ENCODE measurements around the gene LPP.

The LPP gene

DNA sequence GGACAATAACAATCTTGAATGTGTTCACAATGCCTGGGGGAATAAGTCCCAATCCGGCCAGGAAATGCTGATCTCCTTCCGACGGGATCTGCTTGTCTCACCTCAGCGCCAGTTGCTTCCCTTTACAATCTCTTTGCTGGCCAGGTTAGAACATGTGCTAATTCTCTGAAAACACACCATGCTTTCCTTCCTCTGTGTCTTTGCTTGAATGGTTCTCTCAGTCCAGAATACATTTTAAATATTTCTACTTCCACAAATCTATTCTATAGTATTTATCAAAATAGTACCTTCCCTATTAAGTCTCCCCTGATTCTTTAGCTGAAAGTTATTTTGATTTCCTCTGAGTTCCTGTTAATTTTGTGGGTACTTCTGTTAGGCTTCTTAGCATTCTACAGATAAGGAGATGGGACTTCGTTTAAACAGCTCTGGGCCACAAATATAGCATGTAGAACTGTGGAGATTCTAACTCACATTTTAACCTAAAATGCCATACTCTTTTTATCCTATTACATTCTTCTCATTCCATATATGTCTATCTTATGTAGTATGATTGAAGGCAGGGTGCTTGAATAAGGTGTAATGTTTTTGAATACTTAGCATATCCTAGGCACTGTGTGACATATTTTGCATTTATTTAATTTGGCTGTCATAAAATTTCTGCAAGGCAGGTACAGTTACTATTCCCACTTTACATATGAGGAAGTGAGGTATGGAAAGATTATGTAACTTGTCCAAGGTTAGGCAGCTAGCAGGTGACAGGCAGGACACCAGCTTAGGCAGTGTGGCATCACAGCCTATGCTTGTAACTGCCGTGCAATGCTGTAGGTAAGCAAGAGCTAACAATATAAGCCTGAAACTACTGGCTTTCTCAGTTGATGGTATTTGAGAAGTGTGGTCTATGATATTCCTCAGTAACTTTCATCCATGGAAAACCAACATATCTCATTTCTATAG lies 299.8 kb downstream of the LPP start:
- DNase-seq (ENCODE audit: insufficient read length, low spot score) = no peak
- FAIRE-seq = no peak
- TF ChIP-seq POLR2AphosphoS5 (IDR thresholded peaks at IDR 0.05; ENCODE audit: low read depth, low read length) = no peak
- no peak for TF ChIP-seq POLR2A (IDR thresholded peaks at IDR 0.05; ENCODE audit: low read depth, low read length)
- no peak for TF ChIP-seq POU2F2 (IDR thresholded peaks at IDR 0.05; ENCODE audit: low read depth, low read length)
- TF ChIP-seq SPI1 (IDR thresholded peaks at IDR 0.05; ENCODE audit: low read depth, low read length) = no peak
- no peak for TF ChIP-seq PAX5 (IDR thresholded peaks at IDR 0.05; ENCODE audit: insufficient read depth, low read length, severe bottlenecking)
- TF ChIP-seq TAF1 (IDR thresholded peaks at IDR 0.05; ENCODE audit: low read depth, low read length) = no peak

DNA sequence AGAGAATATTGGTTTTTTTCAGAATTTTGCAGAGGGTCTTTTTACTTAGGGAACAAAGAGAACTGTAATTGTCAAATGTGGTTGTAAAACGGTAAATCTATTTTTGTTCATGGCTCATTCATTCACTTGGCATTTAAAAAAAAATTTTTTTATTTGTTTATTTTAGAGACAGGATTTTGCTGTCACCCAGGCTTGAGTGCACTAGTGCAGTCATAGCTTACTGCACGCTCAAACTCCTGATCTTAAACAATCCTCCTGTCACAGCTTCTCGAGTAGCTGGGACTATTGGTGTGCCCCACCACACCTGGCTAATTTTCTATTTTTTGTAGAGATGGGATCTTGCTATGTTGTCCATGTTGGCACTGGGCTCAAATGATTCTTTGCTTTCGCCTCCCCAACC lies 301.8 kb downstream of the LPP start:
- no peak for DNase-seq (ENCODE audit: insufficient read length, low spot score)
- TF ChIP-seq SPI1 (IDR thresholded peaks at IDR 0.05; ENCODE audit: low read depth, low read length) (no peak), TAF1 (IDR thresholded peaks at IDR 0.05; ENCODE audit: low read depth, low read length) (no peak), POU2F2 (IDR thresholded peaks at IDR 0.05; ENCODE audit: low read depth, low read length) (no peak), POLR2A (IDR thresholded peaks at IDR 0.05; ENCODE audit: low read depth, low read length) (no peak)
- no peak for FAIRE-seq

GRCh38 chr3:188458756-188459155 lies 304.8 kb downstream of the LPP start:
- no peak for FAIRE-seq
- TF ChIP-seq SPI1 (IDR thresholded peaks at IDR 0.05; ENCODE audit: low read depth, low read length) = no peak
- TF ChIP-seq POU2F2 (IDR thresholded peaks at IDR 0.05; ENCODE audit: low read depth, low read length) = no peak
- TF ChIP-seq PAX5 (IDR thresholded peaks at IDR 0.05; ENCODE audit: insufficient read depth, low read length, severe bottlenecking) = no peak
- TF ChIP-seq TAF1 (IDR thresholded peaks at IDR 0.05; ENCODE audit: low read depth, low read length) = no peak

DNA sequence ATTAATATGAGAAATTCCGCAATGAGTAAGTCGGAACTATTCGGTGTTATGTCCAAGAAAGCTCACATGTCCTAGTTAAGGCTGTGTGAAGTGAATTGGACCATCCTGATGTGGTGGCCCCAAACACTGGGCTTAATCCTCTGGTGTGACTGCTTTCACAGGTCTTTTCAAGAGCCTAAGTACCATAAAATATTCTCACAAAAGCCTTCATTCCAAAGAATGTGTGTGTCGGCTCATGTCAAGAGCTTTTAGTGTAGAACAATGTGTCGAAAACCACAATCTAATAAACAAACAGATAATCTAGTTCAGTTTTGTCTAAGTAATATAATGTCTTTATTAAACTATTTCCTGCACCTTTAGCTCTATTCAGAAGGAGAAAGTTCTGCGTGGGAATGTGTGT lies 311.4 kb downstream of the LPP start:
- DNase-seq (ENCODE audit: insufficient read length, low spot score) (no peak), FAIRE-seq (no peak)
- TF ChIP-seq POU2F2 (IDR thresholded peaks at IDR 0.05; ENCODE audit: low read depth, low read length) (no peak), SPI1 (IDR thresholded peaks at IDR 0.05; ENCODE audit: low read depth, low read length) (no peak), POLR2AphosphoS5 (IDR thresholded peaks at IDR 0.05; ENCODE audit: low read depth, low read length) (no peak), PAX5 (IDR thresholded peaks at IDR 0.05; ENCODE audit: insufficient read depth, low read length, severe bottlenecking) (no peak), POLR2A (IDR thresholded peaks at IDR 0.05; ENCODE audit: low read depth, low read length) (no peak), TAF1 (IDR thresholded peaks at IDR 0.05; ENCODE audit: low read depth, low read length) (no peak)

More at GRCh38 chr3:188458756-188459155, 304.8 kb downstream of the LPP start:
- no peak for DNase-seq (ENCODE audit: insufficient read length, low spot score)

DNA sequence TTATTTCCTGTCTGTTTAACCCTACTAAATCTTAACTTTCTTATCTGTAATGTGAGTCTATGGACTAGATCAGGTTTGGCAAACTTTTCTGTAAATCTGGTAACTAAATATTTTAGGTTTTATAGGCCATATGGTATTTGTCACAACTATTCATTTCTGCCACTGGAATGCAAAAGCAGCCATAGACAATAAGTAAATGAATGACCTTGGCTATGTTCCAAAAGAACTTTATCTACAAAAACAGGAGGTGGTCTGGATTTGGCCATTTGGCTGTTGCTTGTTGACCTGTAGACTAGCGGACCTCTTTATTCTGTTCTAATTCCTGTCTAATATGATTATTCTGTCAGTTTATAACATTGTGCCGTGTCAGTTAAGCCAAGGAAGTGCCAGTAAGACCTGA lies 314.2 kb downstream of the LPP start:
- FAIRE-seq = no peak
- TF ChIP-seq POLR2A (IDR thresholded peaks at IDR 0.05; ENCODE audit: low read depth, low read length) = no peak
- no peak for DNase-seq (ENCODE audit: insufficient read length, low spot score)

GRCh38 chr3:188468662-188469061 lies 314.7 kb downstream of the LPP start:
- DNase-seq (ENCODE audit: insufficient read length, low spot score) = no peak
- TF ChIP-seq PAX5 (IDR thresholded peaks at IDR 0.05; ENCODE audit: insufficient read depth, low read length, severe bottlenecking) = no peak
- no peak for TF ChIP-seq POU2F2 (IDR thresholded peaks at IDR 0.05; ENCODE audit: low read depth, low read length)
- TF ChIP-seq POLR2AphosphoS5 (IDR thresholded peaks at IDR 0.05; ENCODE audit: low read depth, low read length) = no peak
- TF ChIP-seq POLR2A (IDR thresholded peaks at IDR 0.05; ENCODE audit: low read depth, low read length) = no peak
- TF ChIP-seq TAF1 (IDR thresholded peaks at IDR 0.05; ENCODE audit: low read depth, low read length) = no peak
- no peak for TF ChIP-seq SPI1 (IDR thresholded peaks at IDR 0.05; ENCODE audit: low read depth, low read length)
- no peak for FAIRE-seq

DNA sequence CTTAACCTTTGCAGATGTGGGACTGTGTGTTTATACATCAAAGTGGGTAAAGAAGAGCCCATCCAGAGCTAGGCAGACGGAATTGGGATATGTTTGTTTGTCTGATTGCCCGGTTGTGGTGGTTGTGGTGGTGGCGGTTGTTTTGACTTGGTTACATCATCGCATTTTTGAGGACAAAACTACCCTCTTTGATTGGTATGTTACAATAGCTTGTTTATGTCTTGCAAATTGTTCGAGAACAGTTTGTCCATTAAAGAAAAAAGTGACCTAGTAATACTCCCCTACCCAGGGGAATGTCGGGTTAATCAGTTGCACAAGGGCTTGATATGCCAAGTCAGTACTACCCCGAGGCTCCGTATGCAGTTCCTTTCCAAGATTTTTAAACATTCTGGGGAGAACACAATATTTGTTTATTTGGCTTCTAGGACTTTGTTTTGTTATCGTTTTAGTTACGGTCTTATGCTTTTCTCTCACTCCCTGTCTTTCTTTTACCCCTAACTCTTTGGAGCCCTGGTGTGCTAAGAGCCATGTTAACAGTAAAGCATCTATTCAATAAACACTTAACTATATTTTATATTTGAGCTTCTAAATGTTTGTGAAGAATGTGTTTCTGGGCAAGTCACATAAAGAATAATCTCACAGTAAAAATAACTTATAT lies 315.4 kb downstream of the LPP start:
- TF ChIP-seq POU2F2 (IDR thresholded peaks at IDR 0.05; ENCODE audit: low read depth, low read length) = no peak
- FAIRE-seq = no peak
- DNase-seq (ENCODE audit: insufficient read length, low spot score) = no peak

GRCh38 chr3:188470508-188471130 lies 316.7 kb downstream of the LPP start:
- DNase-seq (ENCODE audit: insufficient read length, low spot score) = no peak
- no peak for FAIRE-seq
- TF ChIP-seq POU2F2 (IDR thresholded peaks at IDR 0.05; ENCODE audit: low read depth, low read length) (no peak), TAF1 (IDR thresholded peaks at IDR 0.05; ENCODE audit: low read depth, low read length) (no peak), SPI1 (IDR thresholded peaks at IDR 0.05; ENCODE audit: low read depth, low read length) (no peak), PAX5 (IDR thresholded peaks at IDR 0.05; ENCODE audit: insufficient read depth, low read length, severe bottlenecking) (no peak), POLR2A (IDR thresholded peaks at IDR 0.05; ENCODE audit: low read depth, low read length) (no peak), POLR2AphosphoS5 (IDR thresholded peaks at IDR 0.05; ENCODE audit: low read depth, low read length) (no peak)

GRCh38 chr3:188471723-188472122 lies 317.8 kb downstream of the LPP start:
- no peak for FAIRE-seq

More at GRCh38 chr3:188471723-188472122, 317.8 kb downstream of the LPP start:
- TF ChIP-seq POLR2A (IDR thresholded peaks at IDR 0.05; ENCODE audit: low read depth, low read length) (no peak), POLR2AphosphoS5 (IDR thresholded peaks at IDR 0.05; ENCODE audit: low read depth, low read length) (no peak), SPI1 (IDR thresholded peaks at IDR 0.05; ENCODE audit: low read depth, low read length) (no peak), TAF1 (IDR thresholded peaks at IDR 0.05; ENCODE audit: low read depth, low read length) (no peak), POU2F2 (IDR thresholded peaks at IDR 0.05; ENCODE audit: low read depth, low read length) (no peak), PAX5 (IDR thresholded peaks at IDR 0.05; ENCODE audit: insufficient read depth, low read length, severe bottlenecking) (no peak)
- no peak for DNase-seq (ENCODE audit: insufficient read length, low spot score)

Measured in GM12891 (cell line).